ENCODE measurements around the gene LRRC32.

DNA sequence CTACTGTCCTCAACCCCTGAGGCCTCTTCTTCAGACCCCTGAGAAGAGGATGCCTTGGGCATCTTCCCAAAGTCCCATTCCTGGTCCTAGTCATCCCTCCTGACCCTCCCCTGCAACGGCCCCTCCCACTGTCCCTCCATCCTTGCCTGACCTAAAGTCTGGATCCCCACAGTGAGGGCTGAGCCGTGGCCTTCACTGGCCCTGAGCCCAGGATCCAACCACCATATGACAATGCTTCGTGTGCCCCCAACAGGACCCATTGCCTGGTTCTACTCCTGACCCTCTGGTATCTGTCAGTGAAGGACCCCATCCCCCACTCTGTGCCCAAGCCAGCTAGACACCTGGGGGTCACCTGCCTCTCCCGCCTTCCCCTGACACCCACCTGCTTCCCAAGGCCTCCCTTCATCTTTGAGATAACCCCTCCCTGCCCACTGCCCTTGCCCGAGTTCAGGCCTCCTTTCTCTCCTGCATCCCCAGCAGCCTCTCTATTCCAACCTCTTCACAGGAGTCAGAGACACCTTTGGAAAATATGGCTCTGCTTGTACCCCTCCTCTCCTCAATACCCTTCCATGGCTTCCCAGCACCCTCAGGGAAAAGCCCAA, 48.0 kb downstream of the LRRC32 start:
- no peak for TF ChIP-seq POLR2A (IDR thresholded peaks at IDR 0.05; ENCODE audit: low read length)
- TF ChIP-seq, protein P1, sequence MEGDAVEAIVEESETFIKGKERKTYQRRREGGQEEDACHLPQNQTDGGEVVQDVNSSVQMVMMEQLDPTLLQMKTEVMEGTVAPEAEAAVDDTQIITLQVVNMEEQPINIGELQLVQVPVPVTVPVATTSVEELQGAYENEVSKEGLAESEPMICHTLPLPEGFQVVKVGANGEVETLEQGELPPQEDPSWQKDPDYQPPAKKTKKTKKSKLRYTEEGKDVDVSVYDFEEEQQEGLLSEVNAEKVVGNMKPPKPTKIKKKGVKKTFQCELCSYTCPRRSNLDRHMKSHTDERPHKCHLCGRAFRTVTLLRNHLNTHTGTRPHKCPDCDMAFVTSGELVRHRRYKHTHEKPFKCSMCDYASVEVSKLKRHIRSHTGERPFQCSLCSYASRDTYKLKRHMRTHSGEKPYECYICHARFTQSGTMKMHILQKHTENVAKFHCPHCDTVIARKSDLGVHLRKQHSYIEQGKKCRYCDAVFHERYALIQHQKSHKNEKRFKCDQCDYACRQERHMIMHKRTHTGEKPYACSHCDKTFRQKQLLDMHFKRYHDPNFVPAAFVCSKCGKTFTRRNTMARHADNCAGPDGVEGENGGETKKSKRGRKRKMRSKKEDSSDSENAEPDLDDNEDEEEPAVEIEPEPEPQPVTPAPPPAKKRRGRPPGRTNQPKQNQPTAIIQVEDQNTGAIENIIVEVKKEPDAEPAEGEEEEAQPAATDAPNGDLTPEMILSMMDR (IDR thresholded peaks at IDR 0.05), result no peak
- TF ChIP-seq SMC3 (IDR thresholded peaks at IDR 0.05), result no peak
- no peak for TF ChIP-seq CHD4 (IDR thresholded peaks at IDR 0.05; ENCODE audit: borderline replicate concordance)
- no peak for TF ChIP-seq NFE2L2 (conservative IDR thresholded peaks at IDR 0.05; ENCODE audit: low read length)
- TF ChIP-seq, protein P2, sequence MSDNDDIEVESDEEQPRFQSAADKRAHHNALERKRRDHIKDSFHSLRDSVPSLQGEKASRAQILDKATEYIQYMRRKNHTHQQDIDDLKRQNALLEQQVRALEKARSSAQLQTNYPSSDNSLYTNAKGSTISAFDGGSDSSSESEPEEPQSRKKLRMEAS (IDR thresholded peaks at IDR 0.05), result no peak
- TF ChIP-seq, protein P3, sequence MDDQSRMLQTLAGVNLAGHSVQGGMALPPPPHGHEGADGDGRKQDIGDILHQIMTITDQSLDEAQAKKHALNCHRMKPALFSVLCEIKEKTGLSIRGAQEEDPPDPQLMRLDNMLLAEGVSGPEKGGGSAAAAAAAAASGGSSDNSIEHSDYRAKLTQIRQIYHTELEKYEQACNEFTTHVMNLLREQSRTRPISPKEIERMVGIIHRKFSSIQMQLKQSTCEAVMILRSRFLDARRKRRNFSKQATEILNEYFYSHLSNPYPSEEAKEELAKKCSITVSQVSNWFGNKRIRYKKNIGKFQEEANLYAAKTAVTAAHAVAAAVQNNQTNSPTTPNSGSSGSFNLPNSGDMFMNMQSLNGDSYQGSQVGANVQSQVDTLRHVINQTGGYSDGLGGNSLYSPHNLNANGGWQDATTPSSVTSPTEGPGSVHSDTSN (IDR thresholded peaks at IDR 0.05), result no peak

All from A549 (cell line).